Activated T-helper 17 cell treated with anti-CD3 and anti-CD28 coated beads, Interleukin-2, amount 50 U/mL, for 72 hours (primary cell): Measurements from ENCODE around the gene FAM120B. TPM values are rescaled to one million over a fixed set of nuclear protein-coding genes. Genes with fewer than 3 reads are reported as not detected.
A peak's percentile ranks its signal among the peaks of the same experiment; 100 is the strongest.
"Not testable (repeated sequence)": the region's sequence is repeated elsewhere in the genome, so short reads cannot be mapped to it uniquely, and the experiment has no call there.

Experiments used
- ATAC-seq: fragments of 150-1000 bp; cut with Tn5 transposase; replicated peaks from 2 replicates; pipeline ENCODE4 v1.10.0; 2021; ENCODE audit warnings: mild to moderate bottlenecking, moderate library complexity
- H3K27ac Mint-ChIP-seq: one replicate; pipeline ENCODE4 v1.8.0; 2022; ENCODE audit warnings: mixed read lengths
- H3K27me3 Mint-ChIP-seq: one replicate; pipeline ENCODE4 v1.8.0; 2022; ENCODE audit warnings: mixed read lengths
- H3K36me3 Mint-ChIP-seq: one replicate; pipeline ENCODE4 v1.8.0; 2022; ENCODE audit warnings: low read depth, mild to moderate bottlenecking, mixed read lengths
- H3K4me1 Mint-ChIP-seq: one replicate; pipeline ENCODE4 v1.8.0; 2022; ENCODE audit warnings: mixed read lengths
- H3K4me3 Mint-ChIP-seq: one replicate; pipeline ENCODE4 v1.8.0; 2022; ENCODE audit warnings: mild to moderate bottlenecking, mixed read lengths
- H3K9me3 Mint-ChIP-seq: one replicate; pipeline ENCODE4 v1.8.0; 2022; ENCODE audit warnings: mixed read lengths
- total RNA-seq, 2 donors: library from RNA; stranded (reverse); gene quantifications; one replicate each; pipeline ENCODE4 v1.2.3, GENCODE V29; 2022

The FAM120B gene
- total RNA-seq, 2 donors from 2014 or later, result 22.5 to 27.4 TPM

DNA sequence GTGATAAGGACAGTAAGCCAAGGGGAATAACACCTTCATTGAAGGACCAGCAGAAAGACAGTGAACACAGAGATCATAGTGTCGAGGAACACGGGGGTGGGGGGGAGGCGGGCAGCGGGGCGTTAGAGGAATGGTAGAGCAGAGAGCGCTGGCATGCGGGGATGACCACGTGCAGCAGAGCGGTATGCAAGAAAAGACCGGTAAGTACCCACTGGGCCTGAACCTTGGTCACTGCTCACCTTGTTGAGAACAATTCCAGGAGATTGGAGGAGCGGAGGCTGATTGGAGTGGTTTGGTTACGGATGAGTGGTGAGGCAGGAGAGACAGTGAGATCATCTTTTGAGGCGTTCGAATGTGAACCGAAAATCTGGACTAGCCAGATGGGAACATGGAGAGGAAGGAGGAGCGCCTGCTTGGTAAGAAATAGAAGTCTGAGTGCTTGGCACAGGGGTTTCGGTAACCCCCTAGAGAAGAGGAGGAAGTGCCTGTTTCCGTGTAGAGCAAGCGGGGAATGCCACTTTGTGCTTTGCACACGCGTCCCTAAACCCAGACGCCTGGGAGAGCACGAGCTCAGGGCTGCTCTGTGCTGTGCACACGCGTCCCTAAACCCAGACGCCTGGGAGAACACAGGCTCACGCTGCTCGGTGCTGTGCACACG lies 70.0 kb downstream of the FAM120B start:
- H3K36me3 Mint-ChIP-seq, result peaks cover 22% of the 10 kb centered on the region
- peaks cover 13% of the 10 kb centered on the region for H3K4me1 Mint-ChIP-seq
- no peak overlapping the region for H3K4me3 Mint-ChIP-seq
- H3K27ac Mint-ChIP-seq, result peak overlapping the region; percentile 23
- no peaks in the 10 kb centered on the region for H3K9me3 Mint-ChIP-seq
- ATAC-seq, result no peak
- no peaks in the 10 kb centered on the region for H3K27me3 Mint-ChIP-seq

DNA sequence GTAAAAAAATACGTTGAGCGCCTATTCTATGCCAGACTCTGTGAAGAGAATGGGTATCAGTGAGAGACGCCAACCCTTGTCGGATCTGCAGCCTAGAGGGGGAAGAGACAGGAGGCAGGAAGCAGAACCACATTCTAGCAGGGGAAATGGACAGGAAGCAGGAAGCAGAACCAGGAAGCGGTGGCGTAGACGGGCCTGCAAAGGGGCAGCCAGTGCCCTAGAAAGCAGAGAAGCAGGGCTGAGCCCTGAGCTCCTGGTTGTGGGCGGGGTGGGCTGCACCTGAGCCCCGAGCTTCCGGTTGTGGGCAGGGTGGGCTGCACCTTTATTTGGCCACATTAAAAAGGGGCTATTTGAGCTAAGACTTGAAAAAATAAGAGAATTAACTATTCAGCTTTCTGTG lies 71.9 kb downstream of the FAM120B start:
- Mint-ChIP-seq H3K4me1 (peaks cover 13% of the 10 kb centered on the region), H3K4me3 (peak overlapping the region; percentile 19), H3K9me3 (no peaks in the 10 kb centered on the region), H3K36me3 (peaks cover 20% of the 10 kb centered on the region), H3K27ac (peak overlapping the region; percentile 86), H3K27me3 (no peaks in the 10 kb centered on the region)
- peak; percentile 28 for ATAC-seq

DNA sequence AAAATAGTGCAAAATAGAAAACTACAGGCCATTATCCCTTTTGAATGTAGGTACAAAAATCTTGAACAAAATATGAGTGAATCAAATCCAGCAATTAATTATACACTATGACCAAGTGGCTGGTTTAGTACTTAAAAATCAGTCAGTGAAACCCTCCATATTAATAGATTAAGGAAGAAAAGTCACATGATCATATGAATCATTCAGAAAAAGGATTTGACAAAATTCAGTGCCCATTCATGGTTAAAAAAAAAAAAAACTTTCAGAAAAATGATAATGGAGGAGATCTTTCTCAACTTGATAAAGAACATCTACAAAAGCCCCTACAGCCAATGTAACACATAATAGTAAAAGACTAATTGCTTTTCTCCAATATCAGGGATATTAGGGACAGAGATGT lies 75.0 kb downstream of the FAM120B start:
- peaks cover 7% of the 10 kb centered on the region for H3K36me3 Mint-ChIP-seq

GRCh38 chr6:170383466-170384035 lies 77.0 kb downstream of the FAM120B start:
- ATAC-seq, result no peak
- H3K36me3 Mint-ChIP-seq, result peaks cover 16% of the 10 kb centered on the region
- no peak overlapping the region for H3K4me3 Mint-ChIP-seq
- H3K27ac Mint-ChIP-seq, result no peak overlapping the region
- H3K4me1 Mint-ChIP-seq, result peaks cover 2% of the 10 kb centered on the region
- no peaks in the 10 kb centered on the region for H3K9me3 Mint-ChIP-seq
- no peaks in the 10 kb centered on the region for H3K27me3 Mint-ChIP-seq

More for the DNA sequence above, 75.0 kb downstream of the FAM120B start:
- peaks cover 7% of the 10 kb centered on the region for H3K4me1 Mint-ChIP-seq
- no peak for ATAC-seq
- no peak overlapping the region for H3K4me3 Mint-ChIP-seq
- no peaks in the 10 kb centered on the region for H3K27me3 Mint-ChIP-seq
- H3K9me3 Mint-ChIP-seq, result no peaks in the 10 kb centered on the region
- no peak overlapping the region for H3K27ac Mint-ChIP-seq

- no peak for ATAC-seq
- H3K27ac Mint-ChIP-seq, result no peak overlapping the region
- no peak overlapping the region for H3K4me3 Mint-ChIP-seq
- H3K9me3 Mint-ChIP-seq, result no peaks in the 10 kb centered on the region
- H3K36me3 Mint-ChIP-seq, result peaks cover 36% of the 10 kb centered on the region
- H3K4me1 Mint-ChIP-seq, result no peaks in the 10 kb centered on the region
- H3K27me3 Mint-ChIP-seq, result no peaks in the 10 kb centered on the region
These were observed 78.9 kb downstream of the FAM120B start for GRCh38 chr6:170385506-170385905.

- Mint-ChIP-seq H3K4me1 (no peaks in the 10 kb centered on the region), H3K36me3 (peaks cover 62% of the 10 kb centered on the region), H3K9me3 (no peaks in the 10 kb centered on the region), H3K27ac (no peak overlapping the region), H3K27me3 (no peaks in the 10 kb centered on the region), H3K4me3 (no peak overlapping the region)
- no peak for ATAC-seq
These were observed 81.6 kb downstream of the FAM120B start for GRCh38 chr6:170388113-170388512.

DNA sequence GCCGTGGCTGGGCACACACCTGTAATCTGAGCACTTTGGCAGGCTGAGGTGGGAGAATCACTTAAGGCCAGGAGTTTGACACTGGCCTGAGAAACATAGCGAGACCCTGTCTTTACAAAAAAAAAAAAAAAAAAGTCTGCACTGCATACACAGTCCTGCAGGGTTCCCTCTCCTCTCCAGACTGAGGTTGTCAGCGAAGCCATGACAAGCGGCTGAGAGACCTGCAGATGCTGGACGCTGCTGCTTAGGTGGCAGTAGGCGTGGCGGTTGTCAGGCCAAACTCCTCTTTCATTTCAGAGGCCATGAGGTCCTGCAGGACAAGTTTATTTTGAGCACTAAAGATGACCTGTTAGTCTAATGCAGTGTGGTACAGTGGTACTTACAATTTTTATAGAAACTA lies 86.5 kb downstream of the FAM120B start:
- ATAC-seq, result no peak
- Mint-ChIP-seq H3K4me3 (no peak overlapping the region), H3K36me3 (peaks cover 90% of the 10 kb centered on the region), H3K27me3 (no peaks in the 10 kb centered on the region), H3K27ac (no peak overlapping the region), H3K4me1 (peaks cover 5% of the 10 kb centered on the region), H3K9me3 (no peaks in the 10 kb centered on the region)

DNA sequence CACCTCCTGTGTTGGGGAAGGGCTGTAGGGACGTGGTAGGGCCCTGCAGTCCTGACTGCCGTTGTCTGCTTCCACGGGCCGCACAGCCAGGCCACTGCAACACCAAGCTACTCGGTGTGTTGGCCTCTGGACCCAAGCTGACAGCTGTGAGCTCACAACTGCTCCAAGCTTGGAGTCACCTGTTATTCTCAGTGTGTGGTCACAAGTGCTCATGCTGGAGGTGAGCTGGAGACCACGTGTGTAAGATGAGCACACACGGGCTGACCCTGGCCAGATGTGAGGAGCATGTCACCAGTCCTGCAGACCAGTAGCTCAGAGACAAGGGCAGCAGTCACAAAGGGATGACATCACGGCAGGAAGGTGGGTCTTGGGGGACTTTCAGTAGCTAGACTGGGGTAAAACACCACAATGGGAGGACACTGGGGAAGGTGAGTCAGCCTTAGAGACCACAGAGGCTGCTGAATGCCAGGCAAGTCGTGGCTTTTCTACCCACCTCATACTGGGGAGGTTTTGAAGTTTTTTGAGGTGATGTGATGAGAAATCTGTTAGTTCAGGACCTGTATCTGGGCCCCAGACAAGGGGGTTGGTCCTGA lies 87.3 kb downstream of the FAM120B start:
- H3K9me3 Mint-ChIP-seq, result no peaks in the 10 kb centered on the region
- peaks cover 5% of the 10 kb centered on the region for H3K4me1 Mint-ChIP-seq
- peaks cover 82% of the 10 kb centered on the region for H3K36me3 Mint-ChIP-seq
- H3K4me3 Mint-ChIP-seq, result no peak overlapping the region
- no peak overlapping the region for H3K27ac Mint-ChIP-seq
- no peaks in the 10 kb centered on the region for H3K27me3 Mint-ChIP-seq
- ATAC-seq, result peak; percentile 92

DNA sequence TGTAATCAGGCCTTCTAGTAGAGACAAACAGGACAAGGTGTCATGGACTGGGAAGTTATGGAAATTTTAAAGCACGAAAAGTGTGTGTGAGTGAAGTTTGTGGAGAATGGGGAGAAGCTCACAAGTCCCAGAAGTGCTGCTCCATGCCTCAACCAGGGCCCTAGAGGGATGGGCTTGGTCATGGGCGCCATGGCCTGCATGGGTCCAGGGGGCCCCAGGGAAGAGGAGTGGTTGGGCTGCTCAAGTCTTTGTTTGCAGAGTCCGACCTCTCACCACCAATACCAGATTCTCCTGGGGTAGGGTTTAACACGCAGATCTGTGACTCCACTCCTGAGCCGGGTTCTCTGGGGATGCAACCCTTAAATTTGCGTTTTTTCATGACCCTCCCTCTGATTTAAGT lies 88.4 kb downstream of the FAM120B start:
- ATAC-seq, result no peak
- Mint-ChIP-seq H3K27me3 (no peaks in the 10 kb centered on the region), H3K27ac (no peak overlapping the region), H3K36me3 (peaks cover 71% of the 10 kb centered on the region), H3K4me3 (no peak overlapping the region), H3K9me3 (no peaks in the 10 kb centered on the region), H3K4me1 (peaks cover 5% of the 10 kb centered on the region)

DNA sequence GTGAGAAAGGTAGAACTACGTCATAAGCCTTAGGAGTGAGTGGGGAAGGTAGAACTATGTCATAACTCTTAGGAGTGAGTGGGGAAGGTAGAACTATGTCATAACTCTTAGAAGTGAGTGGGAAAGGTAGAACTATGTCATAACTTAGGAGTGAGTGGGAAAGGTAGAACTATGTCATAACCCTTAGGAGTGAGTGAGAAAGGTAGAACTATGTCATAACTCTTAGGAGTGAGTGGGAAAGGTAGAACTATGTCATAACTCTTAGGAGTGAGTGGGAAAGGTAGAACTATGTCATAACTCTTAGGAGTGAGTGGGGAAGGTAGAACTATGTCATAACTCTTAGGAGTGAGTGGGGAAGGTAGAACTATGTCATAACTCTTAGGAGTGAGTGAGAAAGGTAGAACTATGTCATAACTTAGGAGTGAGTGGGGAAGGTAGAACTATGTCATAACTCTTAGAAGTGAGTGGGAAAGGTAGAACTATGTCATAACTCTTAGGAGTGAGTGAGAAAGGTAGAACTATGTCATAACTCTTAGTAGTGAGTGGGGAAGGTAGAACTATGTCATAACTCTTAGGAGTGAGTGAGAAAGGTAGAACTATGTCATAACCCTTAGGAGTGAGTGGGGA lies 92.3 kb downstream of the FAM120B start:
- H3K36me3 Mint-ChIP-seq, result peaks cover 70% of the 10 kb centered on the region
- H3K27ac Mint-ChIP-seq, H3K4me1 Mint-ChIP-seq, H3K4me3 Mint-ChIP-seq, ATAC-seq, H3K27me3 Mint-ChIP-seq, H3K9me3 Mint-ChIP-seq: not testable (repeated sequence)

GRCh38 chr6:170399955-170400558 lies 93.5 kb downstream of the FAM120B start:
- ATAC-seq, H3K9me3 Mint-ChIP-seq, H3K27ac Mint-ChIP-seq, H3K27me3 Mint-ChIP-seq, H3K4me3 Mint-ChIP-seq, H3K4me1 Mint-ChIP-seq: not testable (repeated sequence)
- H3K36me3 Mint-ChIP-seq, result peaks cover 72% of the 10 kb centered on the region

DNA sequence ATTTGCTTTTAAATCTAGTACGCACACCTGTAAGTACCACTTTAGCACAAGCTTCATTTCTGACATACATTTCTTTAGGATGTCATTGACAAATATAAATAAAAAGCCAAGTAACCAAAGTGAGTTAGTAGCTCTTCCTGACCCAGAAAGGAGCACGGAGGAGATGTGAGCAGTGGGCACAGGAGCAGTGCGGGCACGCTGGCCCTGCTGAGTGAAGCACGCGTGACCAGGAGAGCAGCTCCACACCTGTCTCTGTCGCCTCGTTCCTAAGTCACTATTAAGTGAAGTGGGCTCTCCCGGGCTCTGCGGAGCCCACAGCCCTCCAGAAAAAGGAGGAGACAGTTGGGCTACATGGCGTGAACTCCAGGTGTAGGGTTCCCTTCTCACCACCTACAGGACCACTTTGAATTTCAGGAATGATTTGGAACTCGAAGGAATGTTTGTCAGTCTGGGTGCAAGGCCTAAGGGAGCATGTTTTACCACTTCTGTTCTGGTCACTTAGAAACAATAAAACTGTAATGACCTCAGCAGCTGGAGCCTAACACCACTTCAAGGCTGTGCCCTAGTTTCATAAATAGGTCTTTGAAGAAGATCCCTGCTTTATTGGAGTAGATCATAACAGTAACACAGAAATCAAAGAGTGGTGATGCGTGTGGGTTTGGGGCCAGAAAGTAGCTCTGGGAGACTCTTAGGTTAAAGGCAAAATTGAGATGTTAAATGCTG lies 95.9 kb downstream of the FAM120B start:
- no peaks in the 10 kb centered on the region for H3K27me3 Mint-ChIP-seq
- no peaks in the 10 kb centered on the region for H3K4me1 Mint-ChIP-seq
- H3K36me3 Mint-ChIP-seq, result peaks cover 73% of the 10 kb centered on the region
- H3K9me3 Mint-ChIP-seq, result no peaks in the 10 kb centered on the region
- no peak for ATAC-seq
- no peak overlapping the region for H3K4me3 Mint-ChIP-seq
- H3K27ac Mint-ChIP-seq, result no peak overlapping the region

DNA sequence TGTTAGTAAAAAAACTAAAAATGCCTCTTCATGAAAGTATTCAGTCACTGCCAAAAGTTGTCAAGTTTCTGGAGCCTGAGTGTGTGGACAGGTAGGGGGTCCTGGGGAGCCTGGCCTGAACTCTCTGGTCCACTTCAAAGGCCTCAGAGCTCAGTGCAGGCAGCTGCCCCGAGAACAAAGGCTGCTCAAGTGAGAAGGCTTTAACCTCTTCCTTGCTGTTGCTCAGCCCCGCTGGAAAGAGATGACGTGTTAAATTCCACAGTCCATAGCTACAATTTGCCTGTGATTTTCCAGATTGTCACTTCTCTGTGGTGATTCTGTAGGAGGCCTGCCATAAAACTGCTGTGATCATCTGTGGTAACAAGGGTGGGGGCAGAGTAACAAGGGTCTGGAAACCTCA lies 96.9 kb downstream of the FAM120B start:
- Mint-ChIP-seq H3K27me3 (no peaks in the 10 kb centered on the region), H3K4me3 (no peak overlapping the region), H3K4me1 (no peaks in the 10 kb centered on the region), H3K27ac (no peak overlapping the region), H3K36me3 (peaks cover 73% of the 10 kb centered on the region), H3K9me3 (no peaks in the 10 kb centered on the region)
- ATAC-seq, result no peak

GRCh38 chr6:170404036-170404435 lies 97.5 kb downstream of the FAM120B start:
- H3K36me3 Mint-ChIP-seq, result peaks cover 73% of the 10 kb centered on the region
- H3K9me3 Mint-ChIP-seq, result no peaks in the 10 kb centered on the region
- no peaks in the 10 kb centered on the region for H3K4me1 Mint-ChIP-seq
- no peak overlapping the region for H3K27ac Mint-ChIP-seq
- no peak for ATAC-seq
- no peak overlapping the region for H3K4me3 Mint-ChIP-seq
- no peaks in the 10 kb centered on the region for H3K27me3 Mint-ChIP-seq
